HEK293T (cell line): Measurements from ENCODE around the gene ST8SIA3.

Experiments used
- CTCF ChIA-PET: fragments of 350-600 bp; formaldehyde crosslinking; extraction: SDS; loops from one replicate; lab custom pipeline; 2021; ENCODE audit warnings: antibody characterized with exemption, inconsistent platforms; lab: Yijun Ruan, JAX
- POLR2A ChIA-PET: fragments of 350-600 bp; formaldehyde crosslinking; extraction: SDS; loops from one replicate; lab custom pipeline; 2020; ENCODE audit warnings: antibody characterized with exemption, inconsistent platforms; lab: Yijun Ruan, JAX
- DNase-seq: peaks from one replicate; pipeline ENCODE4 v3.0.0; 2012; ENCODE audit warnings: mixed read lengths; ENCODE audit errors: extremely low spot score
- ARNT ChIP-seq: fragments of 450-650 bp; IDR thresholded peaks from 2 replicates; pipeline ENCODE4 v1.6.1; 2017; ENCODE audit warnings: mild to moderate bottlenecking
- BHLHE40 ChIP-seq: fragments of 450-650 bp; IDR thresholded peaks from 2 replicates; pipeline ENCODE4 v1.6.1; 2016; ENCODE audit warnings: mild to moderate bottlenecking, moderate library complexity, borderline replicate concordance
- CTBP1 ChIP-seq: fragments of 450-650 bp; IDR thresholded peaks from 2 replicates; pipeline ENCODE4 v1.6.1; 2016; ENCODE audit warnings: borderline replicate concordance
- ELF4 ChIP-seq: fragments of 450-650 bp; IDR thresholded peaks from 2 replicates; pipeline ENCODE4 v1.6.1; 2017; ENCODE audit warnings: antibody characterized with exemption
- FOXA1 ChIP-seq: fragments of 450-650 bp; IDR thresholded peaks from 2 replicates; pipeline ENCODE4 v1.6.1; 2016; ENCODE audit warnings: mild to moderate bottlenecking
- FOXK2 ChIP-seq: fragments of 450-650 bp; IDR thresholded peaks from 2 replicates; pipeline ENCODE4 v1.6.1; 2016; ENCODE audit warnings: mild to moderate bottlenecking
- FOXM1 ChIP-seq: fragments of 450-650 bp; IDR thresholded peaks from 2 replicates; pipeline ENCODE4 v1.6.1; 2017; ENCODE audit warnings: mild to moderate bottlenecking, borderline replicate concordance
- HDGF ChIP-seq: fragments of 450-650 bp; IDR thresholded peaks from 2 replicates; pipeline ENCODE4 v1.6.1; 2017; ENCODE audit warnings: antibody characterized with exemption, borderline replicate concordance
- L3MBTL2 ChIP-seq: fragments of 450-650 bp; conservative IDR thresholded peaks from 2 replicates; pipeline ENCODE4 v1.6.1; 2016; ENCODE audit warnings: mild to moderate bottlenecking
- LEF1 ChIP-seq: fragments of 450-650 bp; IDR thresholded peaks from 2 replicates; pipeline ENCODE4 v1.6.1; 2017; ENCODE audit warnings: mild to moderate bottlenecking, borderline replicate concordance
- NFRKB ChIP-seq: fragments of 450-650 bp; IDR thresholded peaks from 2 replicates; pipeline ENCODE4 v1.6.1; 2016; ENCODE audit warnings: mild to moderate bottlenecking, moderate library complexity
- SP1 ChIP-seq: fragments of 450-650 bp; IDR thresholded peaks from 2 replicates; pipeline ENCODE4 v1.6.1; 2017
- SUZ12 ChIP-seq: fragments of 450-650 bp; IDR thresholded peaks from 2 replicates; pipeline ENCODE4 v1.6.1; 2016; ENCODE audit warnings: mild to moderate bottlenecking
- TARDBP ChIP-seq: fragments of 450-650 bp; IDR thresholded peaks from 2 replicates; pipeline ENCODE4 v1.6.1; 2016
- ZNF384 ChIP-seq: fragments of 450-650 bp; IDR thresholded peaks from 2 replicates; pipeline ENCODE4 v1.6.1; 2016
- TF ChIP-seq, protein P1 (sequence below): fragments of 450-650 bp; IDR thresholded peaks from 2 replicates; pipeline ENCODE4 v1.6.1; 2016

Gene ST8SIA3

DNA sequence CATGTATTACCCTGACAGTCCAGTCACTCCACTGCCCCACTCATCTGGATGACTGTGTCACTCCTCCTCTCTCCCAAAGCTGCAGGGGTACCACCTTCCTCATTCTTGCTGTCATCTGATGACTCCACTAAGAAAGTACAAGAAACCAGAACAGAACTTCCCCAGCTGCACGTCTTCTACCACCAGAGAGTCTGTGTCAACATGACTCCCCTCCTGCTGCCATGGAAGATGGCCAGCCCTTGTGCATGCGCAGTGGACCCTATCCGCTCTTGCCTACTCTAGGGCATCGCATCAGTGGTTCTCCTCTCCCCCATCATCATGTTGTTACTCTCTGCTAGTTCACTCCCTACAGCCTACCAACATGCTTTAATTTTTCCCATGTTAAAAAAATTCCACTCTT lies 14.5 kb upstream of the ST8SIA3 start:
- TF ChIP-seq TARDBP (no peak), SUZ12 (no peak), FOXA1 (no peak), ARNT (no peak), FOXM1 (no peak), CTBP1 (no peak), LEF1 (no peak), FOXK2 (no peak), BHLHE40 (no peak), ZNF384 (no peak)
- DNase-seq: no peak
- ChIA-PET CTCF (no interaction called here), POLR2A (no interaction called here)

DNA sequence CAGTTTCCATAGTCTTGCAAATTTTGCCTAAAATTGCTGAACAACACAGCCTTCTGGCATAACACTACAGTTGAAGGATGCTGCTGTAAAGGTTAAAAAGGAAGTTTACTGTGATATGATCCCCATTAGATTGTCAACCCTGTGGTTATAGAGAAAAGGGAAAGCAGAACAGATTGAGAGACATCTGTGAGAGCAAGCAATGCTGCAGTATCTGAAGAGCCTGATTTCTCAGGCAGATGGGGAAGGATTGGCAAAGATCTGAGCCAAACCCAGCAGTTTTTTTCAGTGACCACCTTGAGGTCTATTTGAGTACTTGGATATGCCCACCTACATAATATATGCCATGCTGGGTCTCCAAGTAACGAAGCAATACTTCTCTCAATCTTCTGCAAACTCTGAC lies 8.5 kb upstream of the ST8SIA3 start:
- DNase-seq: no peak
- ChIA-PET POLR2A (no interaction called here), CTCF (no interaction called here)
- TF ChIP-seq HDGF (no peak), SP1 (no peak), TARDBP (no peak), L3MBTL2 (no peak), FOXK2 (no peak), SUZ12 (no peak), FOXA1 (no peak)
- TF ChIP-seq, protein P1, sequence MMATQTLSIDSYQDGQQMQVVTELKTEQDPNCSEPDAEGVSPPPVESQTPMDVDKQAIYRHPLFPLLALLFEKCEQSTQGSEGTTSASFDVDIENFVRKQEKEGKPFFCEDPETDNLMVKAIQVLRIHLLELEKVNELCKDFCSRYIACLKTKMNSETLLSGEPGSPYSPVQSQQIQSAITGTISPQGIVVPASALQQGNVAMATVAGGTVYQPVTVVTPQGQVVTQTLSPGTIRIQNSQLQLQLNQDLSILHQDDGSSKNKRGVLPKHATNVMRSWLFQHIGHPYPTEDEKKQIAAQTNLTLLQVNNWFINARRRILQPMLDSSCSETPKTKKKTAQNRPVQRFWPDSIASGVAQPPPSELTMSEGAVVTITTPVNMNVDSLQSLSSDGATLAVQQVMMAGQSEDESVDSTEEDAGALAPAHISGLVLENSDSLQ: no peak

DNA sequence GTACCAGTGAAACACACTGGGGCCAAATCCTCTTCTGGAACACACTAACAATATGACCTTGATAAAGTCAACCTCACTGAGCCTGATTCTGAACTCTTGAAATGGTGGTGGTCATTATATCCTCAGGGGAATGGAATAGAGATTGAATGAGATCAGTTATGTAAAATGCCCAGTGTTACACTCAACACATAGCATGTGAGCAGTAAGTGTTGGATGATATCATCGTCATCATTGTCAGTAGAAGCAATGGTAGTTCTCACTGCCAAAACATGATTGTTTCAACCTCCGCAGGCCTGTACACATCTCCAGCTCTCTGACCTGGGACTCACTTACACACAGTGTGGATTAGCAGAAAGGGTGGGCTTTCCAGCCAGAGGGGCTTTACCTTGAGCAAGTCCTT lies 5.5 kb upstream of the ST8SIA3 start:
- ChIA-PET CTCF (no interaction called here), POLR2A (no interaction called here)
- no peak for DNase-seq
- TF ChIP-seq, protein P1: no peak
- no peak for TF ChIP-seq L3MBTL2

DNA sequence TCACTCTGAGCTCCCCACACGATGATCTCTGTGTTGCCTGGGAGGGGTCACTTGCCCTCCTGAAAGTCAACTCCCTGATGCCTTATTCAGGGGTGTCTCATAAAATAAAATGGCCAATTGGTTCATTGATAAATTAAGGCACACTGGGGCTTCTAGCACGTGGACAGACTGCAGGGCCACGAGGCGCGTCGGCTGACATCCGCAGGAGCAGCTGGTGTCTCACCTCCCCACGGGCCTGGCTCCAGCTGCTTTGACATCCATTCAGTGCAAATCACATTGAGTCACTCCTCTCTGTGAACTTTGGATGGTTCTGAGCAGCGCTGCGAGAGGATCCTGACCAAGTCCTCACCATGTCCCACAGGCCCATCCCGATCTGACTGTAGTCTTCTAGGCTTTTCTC lies 4.6 kb upstream of the ST8SIA3 start:
- TF ChIP-seq SUZ12: no peak
- no peak for TF ChIP-seq TARDBP
- no peak for TF ChIP-seq ARNT
- no peak for TF ChIP-seq NFRKB
- TF ChIP-seq FOXA1: no peak
- TF ChIP-seq HDGF: no peak
- no peak for TF ChIP-seq ELF4
- TF ChIP-seq FOXM1: no peak
- TF ChIP-seq, protein P1: no peak
- TF ChIP-seq FOXK2: no peak
- no peak for TF ChIP-seq LEF1
- ChIA-PET CTCF (no interaction called here), POLR2A (no interaction called here)
- DNase-seq: no peak

DNA sequence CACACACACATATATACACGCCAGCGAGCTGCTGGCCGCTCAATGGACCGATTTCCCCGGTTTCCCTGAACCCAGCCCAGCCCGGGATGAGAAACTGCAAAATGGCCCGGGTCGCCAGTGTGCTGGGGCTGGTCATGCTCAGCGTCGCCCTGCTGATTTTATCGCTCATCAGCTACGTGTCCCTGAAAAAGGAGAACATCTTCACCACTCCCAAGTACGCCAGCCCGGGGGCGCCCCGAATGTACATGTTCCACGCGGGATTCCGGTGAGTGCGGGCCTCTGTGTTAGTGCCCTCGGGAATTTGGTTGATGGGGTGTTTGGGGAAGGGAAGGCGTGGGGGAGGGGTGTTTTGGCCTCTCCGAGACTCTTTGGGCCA lies 392 bp downstream of the ST8SIA3 start:
- ChIA-PET CTCF (no interaction called here), POLR2A (no interaction called here)
- DNase-seq: no peak
- TF ChIP-seq ARNT (no peak), SP1 (no peak), FOXM1 (no peak), ZNF384 (no peak), HDGF (no peak), SUZ12 (no peak), CTBP1 (no peak), FOXK2 (no peak), TARDBP (no peak), NFRKB (no peak), LEF1 (no peak), FOXA1 (no peak), BHLHE40 (no peak), ELF4 (no peak), L3MBTL2 (no peak)
- TF ChIP-seq, protein P1: no peak

DNA sequence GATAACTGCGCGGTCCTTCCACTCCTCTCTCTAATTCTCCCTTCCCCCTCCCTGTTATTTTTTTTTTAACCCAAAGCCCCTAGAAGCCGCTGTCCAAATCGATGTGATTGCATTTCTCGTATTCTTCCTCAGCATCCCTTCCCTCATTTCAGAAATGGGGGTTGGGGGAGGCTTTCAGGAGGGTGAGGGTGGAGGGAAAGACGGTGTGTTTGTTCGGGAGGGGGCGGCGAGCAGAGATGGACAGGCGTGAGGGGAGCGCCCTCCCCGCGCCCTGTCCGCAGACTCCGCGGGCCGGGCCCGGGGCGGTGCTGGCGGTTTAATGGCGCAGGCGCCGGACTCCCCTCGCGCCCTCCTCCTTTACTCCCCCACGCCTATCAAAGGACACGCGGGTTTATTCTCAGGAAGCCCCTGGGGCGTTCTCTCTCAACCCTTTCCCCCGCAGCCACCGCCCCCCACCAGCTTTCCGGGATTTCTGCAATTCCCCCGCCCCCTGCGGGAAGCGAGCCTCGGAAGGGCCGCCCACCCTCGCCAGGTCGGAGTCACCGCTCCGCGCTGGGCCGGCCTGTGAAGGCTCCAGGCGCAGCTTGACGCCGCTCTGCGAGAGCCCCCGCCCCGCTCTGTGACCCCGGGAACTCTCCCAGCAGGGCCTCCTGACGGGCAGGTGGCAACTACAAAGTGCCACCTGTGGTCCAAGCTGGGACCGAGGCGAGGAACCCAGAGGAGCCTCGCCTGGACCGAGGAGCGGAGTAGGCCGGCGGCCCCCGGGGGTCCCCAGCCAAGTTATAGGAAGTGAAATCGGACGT lies 981 bp downstream of the ST8SIA3 start:
- no peak for DNase-seq
- ChIA-PET POLR2A (no interaction called here), CTCF (no interaction called here)
- TF ChIP-seq L3MBTL2 (no peak), CTBP1 (no peak), FOXM1 (no peak), SUZ12 (no peak)
